Epithelial cell of proximal tubule (primary cell): ENCODE data around the gene RNF227. TPM values are rescaled to one million over a fixed set of nuclear protein-coding genes. Genes with fewer than 3 reads are reported as not detected.
"Not testable (repeated sequence)": the region's sequence is repeated elsewhere in the genome, so short reads cannot be mapped to it uniquely, and the experiment has no call there.

Experiments
- DNase-seq: peaks from one replicate; pipeline ENCODE4 v3.0.0-alpha.2; 2011; ENCODE audit warnings: low read depth
- H3K4me3 ChIP-seq: 2 replicates; pipeline ENCODE4 v1.5.1; 2011; ENCODE audit warnings: low read depth, mild to moderate bottlenecking, low read length
- total RNA-seq: library from RNA; depleted of rRNA; stranded (reverse); fragments of >200 nt; gene quantifications from 2 replicates; pipeline ENCODE4 v1.2.3, GENCODE V29; 2015
- TF ChIP-seq, protein P1 (sequence below): conservative IDR thresholded peaks from 2 replicates; pipeline ENCODE4 v1.5.1; 2012; ENCODE audit warnings: low read depth, mild to moderate bottlenecking, low read length

Gene RNF227
- total RNA-seq, 1 donor from 2014 or later: 0.35 TPM

DNA sequence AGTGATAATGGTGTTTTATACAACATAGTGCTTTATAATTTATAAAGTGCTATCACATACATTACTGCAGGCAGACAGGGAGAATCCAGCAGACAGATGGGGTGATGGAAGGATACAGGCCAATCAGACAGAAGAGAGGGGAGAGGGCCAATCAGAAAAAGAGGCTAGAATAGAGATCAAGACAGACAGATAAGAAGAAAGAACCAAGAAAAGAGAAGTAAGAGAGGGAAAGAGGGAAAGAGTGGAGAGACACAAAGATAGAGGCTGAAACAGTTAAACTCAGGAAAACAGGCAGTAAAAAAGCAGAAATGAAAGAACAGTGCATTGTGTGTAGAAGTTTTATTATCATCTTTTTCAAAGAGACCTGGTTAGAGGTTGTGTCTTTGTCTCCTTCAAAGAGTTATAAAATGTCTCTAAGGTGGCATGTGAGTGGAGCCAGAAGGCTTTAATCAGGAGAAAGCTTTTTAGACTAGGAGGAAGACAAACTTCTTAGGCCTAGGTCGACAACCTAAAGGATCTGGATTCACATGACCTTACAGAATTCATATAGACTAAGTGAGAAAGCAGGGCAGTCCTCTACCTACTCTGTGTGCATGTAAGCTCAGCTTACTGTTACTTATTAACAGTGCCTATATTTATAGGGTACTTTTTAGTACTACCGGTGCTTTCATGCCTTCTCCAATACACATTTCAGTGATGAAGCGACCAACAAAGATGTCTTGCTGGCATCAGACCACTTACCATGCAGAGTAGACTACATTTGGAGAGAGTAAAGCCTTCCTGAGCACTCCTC lies 35.8 kb downstream of the RNF227 start:
- TF ChIP-seq, protein P1, sequence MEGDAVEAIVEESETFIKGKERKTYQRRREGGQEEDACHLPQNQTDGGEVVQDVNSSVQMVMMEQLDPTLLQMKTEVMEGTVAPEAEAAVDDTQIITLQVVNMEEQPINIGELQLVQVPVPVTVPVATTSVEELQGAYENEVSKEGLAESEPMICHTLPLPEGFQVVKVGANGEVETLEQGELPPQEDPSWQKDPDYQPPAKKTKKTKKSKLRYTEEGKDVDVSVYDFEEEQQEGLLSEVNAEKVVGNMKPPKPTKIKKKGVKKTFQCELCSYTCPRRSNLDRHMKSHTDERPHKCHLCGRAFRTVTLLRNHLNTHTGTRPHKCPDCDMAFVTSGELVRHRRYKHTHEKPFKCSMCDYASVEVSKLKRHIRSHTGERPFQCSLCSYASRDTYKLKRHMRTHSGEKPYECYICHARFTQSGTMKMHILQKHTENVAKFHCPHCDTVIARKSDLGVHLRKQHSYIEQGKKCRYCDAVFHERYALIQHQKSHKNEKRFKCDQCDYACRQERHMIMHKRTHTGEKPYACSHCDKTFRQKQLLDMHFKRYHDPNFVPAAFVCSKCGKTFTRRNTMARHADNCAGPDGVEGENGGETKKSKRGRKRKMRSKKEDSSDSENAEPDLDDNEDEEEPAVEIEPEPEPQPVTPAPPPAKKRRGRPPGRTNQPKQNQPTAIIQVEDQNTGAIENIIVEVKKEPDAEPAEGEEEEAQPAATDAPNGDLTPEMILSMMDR: no peak
- no peak for DNase-seq
- H3K4me3 ChIP-seq: no peak overlapping the region

DNA sequence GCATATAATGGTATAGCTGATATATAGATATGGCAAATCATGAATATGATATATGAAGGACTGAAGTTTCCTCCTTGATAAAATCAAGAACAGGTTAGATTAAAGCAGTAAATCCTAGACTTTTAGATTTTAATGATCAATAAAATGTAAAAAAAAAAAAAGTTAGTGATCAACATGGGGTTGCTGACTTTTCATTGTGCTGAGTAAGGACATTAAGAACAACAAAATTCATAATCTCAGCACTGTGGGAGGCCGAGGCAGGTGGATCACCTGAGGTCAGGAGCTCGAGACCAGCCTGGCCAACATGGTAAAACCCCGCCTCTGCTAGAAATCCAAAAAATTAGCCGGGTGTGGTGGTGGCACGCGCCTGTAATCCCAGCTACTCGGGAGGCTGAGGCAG lies 37.9 kb downstream of the RNF227 start:
- TF ChIP-seq, protein P1: no peak
- DNase-seq: no peak
- H3K4me3 ChIP-seq: no peak overlapping the region

DNA sequence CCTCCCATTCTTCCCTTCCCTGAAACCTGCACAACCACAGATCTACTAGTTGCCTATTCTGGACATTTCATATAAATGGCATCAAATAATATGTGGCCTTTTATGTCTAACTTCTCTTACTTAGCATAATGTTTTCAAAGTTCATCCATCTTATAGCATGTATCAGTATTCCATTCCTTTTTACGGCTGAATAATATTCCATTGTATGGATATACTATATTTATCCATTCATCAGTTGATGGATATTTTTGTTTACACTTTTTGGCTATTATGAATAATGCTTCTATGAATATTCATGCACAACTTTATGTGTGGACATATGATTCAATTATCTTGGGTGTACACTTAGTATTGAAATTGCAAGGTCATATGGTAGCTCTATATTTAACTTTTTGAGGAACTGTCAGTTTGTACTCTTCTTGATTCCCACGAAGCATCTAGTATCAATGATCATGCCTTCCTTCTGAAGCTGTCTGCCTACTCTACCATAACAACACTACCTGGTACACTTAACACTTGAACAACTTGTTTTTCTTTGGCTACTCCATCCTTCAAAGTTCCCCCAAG lies 40.2 kb downstream of the RNF227 start:
- no peak overlapping the region for H3K4me3 ChIP-seq
- no peak for DNase-seq
- TF ChIP-seq, protein P1: no peak

DNA sequence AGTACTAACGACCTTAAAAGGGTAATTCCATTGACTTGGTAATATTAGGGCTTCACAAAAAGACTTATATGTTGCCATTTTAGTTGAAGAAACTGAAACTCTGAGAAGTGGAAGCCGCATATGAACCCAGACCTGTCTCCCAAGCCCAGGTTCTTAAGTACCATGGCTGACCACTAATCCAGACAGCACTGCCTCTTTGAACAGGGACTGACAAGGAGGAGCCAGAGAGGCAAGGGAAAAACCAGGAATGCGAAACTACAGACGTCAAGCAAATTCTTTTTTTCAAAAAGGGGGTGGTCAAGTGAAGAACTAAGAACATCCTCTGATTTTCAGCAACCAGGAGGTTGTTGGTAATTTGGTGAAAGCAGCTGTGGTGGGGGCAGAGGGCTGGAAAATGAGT lies 43.0 kb downstream of the RNF227 start:
- H3K4me3 ChIP-seq: no peak overlapping the region
- DNase-seq: no peak
- TF ChIP-seq, protein P1: no peak

DNA sequence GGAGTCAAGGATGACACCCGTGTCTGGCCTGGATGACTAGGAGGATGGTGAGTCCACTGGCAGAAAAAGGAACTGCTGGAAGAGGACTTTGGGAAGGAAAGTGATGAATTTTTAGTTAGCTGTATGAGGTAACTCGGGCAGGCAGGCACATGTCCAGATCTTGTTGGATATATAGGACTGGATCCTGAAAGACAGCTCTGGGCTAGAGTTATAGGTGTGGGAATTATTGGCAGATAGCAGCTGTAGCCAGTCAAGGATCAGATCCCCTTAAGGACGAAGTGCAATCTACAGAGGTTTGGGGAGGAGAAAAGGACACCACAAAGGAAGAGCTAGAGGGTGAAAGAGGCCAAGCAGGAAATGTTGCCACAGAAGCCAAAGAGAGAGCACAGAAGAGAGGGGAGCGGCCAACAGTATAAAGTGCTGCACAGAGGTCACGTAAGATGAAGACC lies 48.2 kb downstream of the RNF227 start:
- TF ChIP-seq, protein P1: no peak
- H3K4me3 ChIP-seq: no peak overlapping the region
- no peak for DNase-seq

DNA sequence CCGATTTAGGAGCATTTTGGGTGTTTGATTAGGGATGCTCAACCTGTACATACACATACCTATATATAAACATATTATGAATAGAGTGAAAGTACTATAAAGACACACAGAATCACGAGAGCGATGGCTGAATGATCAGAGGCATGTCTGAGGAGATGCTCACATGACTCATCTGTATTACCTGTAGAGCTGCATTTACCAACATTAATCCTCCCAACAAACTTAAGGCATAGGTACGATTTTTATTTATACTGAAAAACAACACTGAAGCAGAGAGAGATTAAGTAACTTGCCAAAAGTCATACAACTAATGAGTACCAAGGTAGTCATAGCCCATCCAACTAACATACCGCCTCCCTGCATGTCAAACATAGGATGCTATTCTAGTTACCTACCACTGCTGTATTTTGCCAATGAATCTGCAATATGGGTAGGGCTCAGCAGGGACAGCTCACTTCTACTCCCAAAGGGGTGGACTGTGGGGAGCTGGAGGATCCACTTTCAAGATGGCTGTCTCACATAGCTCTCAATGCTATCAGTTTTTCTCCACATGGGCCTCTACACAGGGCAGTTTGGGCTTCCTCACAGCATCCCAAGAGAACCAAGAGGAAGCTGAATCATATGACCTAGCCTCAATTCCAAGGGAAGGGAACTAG lies 51.0 kb downstream of the RNF227 start:
- no peak for DNase-seq
- TF ChIP-seq, protein P1: no peak
- no peak overlapping the region for H3K4me3 ChIP-seq

DNA sequence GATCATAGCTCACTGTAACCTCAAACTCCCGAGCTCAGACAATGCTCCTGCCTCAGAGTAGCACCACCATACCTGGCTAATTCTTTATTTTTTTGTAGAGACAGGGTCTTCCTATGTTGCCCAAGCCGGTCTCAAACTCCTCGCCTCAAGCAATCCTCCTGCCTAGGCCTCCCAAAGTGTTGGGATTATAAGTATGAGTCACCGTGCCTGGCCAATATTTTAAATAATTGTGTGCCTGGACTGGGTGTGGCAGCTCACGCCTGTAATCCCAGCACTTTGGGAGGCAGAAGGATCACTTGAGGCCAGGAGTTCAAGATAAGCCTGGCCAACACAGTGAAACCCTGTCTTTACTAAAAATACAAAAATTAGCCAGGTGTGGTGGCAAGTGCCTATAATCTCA lies 51.7 kb downstream of the RNF227 start:
- not testable (repeated sequence) for DNase-seq, H3K4me3 ChIP-seq

Other genes with a start within 250 kb of the RNF227 start
- gene TP53, start 228.8 kb downstream of the RNF227 start, total RNA-seq: 49.4 and 89.4 TPM in 2 replicates
- 14.9 and 41.6 TPM in 2 replicates for gene WRAP53, start 227.8 kb downstream of the RNF227 start, total RNA-seq
- 0.94 and 1.7 TPM in 2 replicates for gene EFNB3, start 211.1 kb downstream of the RNF227 start, total RNA-seq
- gene DNAH2, start 198.5 kb downstream of the RNF227 start, total RNA-seq: not detected in 2 replicates
- 1.9 and 2.7 TPM in 2 replicates for gene KDM6B, start 82.1 kb downstream of the RNF227 start, total RNA-seq
- 7.3 and 19.8 TPM in 2 replicates for gene TMEM88, start 61.2 kb downstream of the RNF227 start, total RNA-seq
- gene NAA38, start 58.7 kb downstream of the RNF227 start, total RNA-seq: 108 and 146 TPM in 2 replicates
- gene CYB5D1, start 58.3 kb downstream of the RNF227 start, total RNA-seq: 5.1 and 5.9 TPM in 2 replicates
- gene CHD3, start 27.5 kb downstream of the RNF227 start, total RNA-seq: 30.3 and 40.7 TPM in 2 replicates
- 0.06 and 1.2 TPM in 2 replicates for gene KCNAB3, start 13.6 kb upstream of the RNF227 start, total RNA-seq
- 76.1 and 95.3 TPM in 2 replicates for gene TRAPPC1, start 15.7 kb upstream of the RNF227 start, total RNA-seq
- gene CNTROB, start 15.9 kb upstream of the RNF227 start, total RNA-seq: 26.8 and 44.9 TPM in 2 replicates
- not detected in 2 replicates for gene GUCY2D, start 86.3 kb upstream of the RNF227 start, total RNA-seq
- gene ALOX15B, start 122.8 kb upstream of the RNF227 start, total RNA-seq: 0.07 and 1.3 TPM in 2 replicates
- 0.35 TPM in 1 of 2 replicates, not detected in the other for gene ALOX12B, start 171.4 kb upstream of the RNF227 start, total RNA-seq
- 0.36 TPM in 1 of 2 replicates, not detected in the other for gene ALOXE3, start 202.2 kb upstream of the RNF227 start, total RNA-seq
- 0.35 TPM in 1 of 2 replicates, not detected in the other for gene HES7, start 207.8 kb upstream of the RNF227 start, total RNA-seq
- gene PER1, start 236.1 kb upstream of the RNF227 start, total RNA-seq: 13.1 and 17.1 TPM in 2 replicates
- gene VAMP2, start 246.7 kb upstream of the RNF227 start, total RNA-seq: 2.1 and 7.0 TPM in 2 replicates